Left lung (tissue), 10 donors: ENCODE data around the gene CRCP. TPM values are rescaled to one million over a fixed set of nuclear protein-coding genes. Genes with fewer than 3 reads are reported as not detected.
"Not testable (repeated sequence)": the region's sequence is repeated elsewhere in the genome, so short reads cannot be mapped to it uniquely, and the experiment has no call there.

Source experiments
- ATAC-seq: fragments of 200-7000 bp; cut with Tn5 transposase; one replicate; pipeline ENCODE4 v1.9.1; 2020; ENCODE audit warnings: moderate library complexity
- DNase-seq, 4 donors: peaks; one replicate each; pipeline ENCODE4 v3.0.0-alpha.2; 2013 to 2020
- H3K27ac ChIP-seq, 2 donors: fragments of 200-600 bp; sonication (generic) in 1 of 2; one replicate each; pipeline versions ENCODE4 v1.5.0 to v1.8.0; 2020 to 2021
- H3K27me3 ChIP-seq, 2 donors: fragments of 200-600 bp; sonication (generic) in 1 of 2; one replicate each; pipeline versions ENCODE4 v1.5.0 to v1.8.0; 2020 to 2021
- H3K36me3 ChIP-seq, 2 donors: fragments of 200-600 bp; sonication (generic) in 1 of 2; one replicate each; pipeline versions ENCODE4 v1.5.0 to v1.8.0; 2020 to 2021
- H3K4me1 ChIP-seq, 2 donors: fragments of 200-600 bp; one replicate each; pipeline ENCODE4 v1.8.0; 2021
- H3K4me3 ChIP-seq, 2 donors: fragments of 200-600 bp; sonication (generic) in 1 of 2; one replicate each; pipeline versions ENCODE4 v1.5.0 to v1.8.0; 2020 to 2021; ENCODE audit warnings: mild to moderate bottlenecking in 1 of 2
- H3K9me3 ChIP-seq, 2 donors: fragments of 200-600 bp; sonication (generic) in 1 of 2; one replicate each; pipeline versions ENCODE4 v1.5.0 to v1.8.0; 2020 to 2021
- intact Hi-C, 2 donors: fragments of 100-400 bp; cut with DNase I; formaldehyde crosslinking; loops; one replicate each; pipeline versions ENCODE4 v1.11.2 to v1.14.2; 2022
- polyA plus RNA-seq, 6 donors: library from polyadenylated mRNA; unstranded; fragments of 120-200 nt; gene quantifications; one replicate each; pipeline ENCODE4 v1.2.1, GENCODE V29; 2013; ENCODE audit not compliant: insufficient read length in 6 of 6
- total RNA-seq, 2 donors: library from RNA; stranded (reverse); fragmentation: NEBNext Ultra II Directional; extraction: Animal tissue kit (Norgen Biotek cat#: 25700); gene quantifications; one replicate each; pipeline ENCODE4 v1.2.1, GENCODE V29; 2021
- TF ChIP-seq, protein P1 (sequence below), 2 donors: fragments of 200-600 bp; sonication (generic) in 1 of 2; IDR thresholded peaks; one replicate each; pipeline versions ENCODE4 v1.5.0 to v1.8.0; 2021; ENCODE audit warnings: antibody characterized with exemption in 2 of 2
- donor health status: DM: no; HTN: yes; CAD: no.
- donor health status: DM: no; HTN: no; CAD: no.

Gene CRCP
- total and polyA plus RNA-seq, 8 donors, result 27.1 to 36.0 (median 33.9) TPM

GRCh38 chr7:66150471-66150870 lies 35.8 kb downstream of the CRCP start:
- intact Hi-C loops, result no loop called here
- DNase-seq (peak in 1 of 4 donors; percentile 72), ATAC-seq (peak; percentile 38)
- Histone ChIP-seq H3K9me3 (no peaks in the 10 kb centered on the region), H3K27me3 (no peaks in the 10 kb centered on the region), H3K4me1 (peaks cover 28 to 53% of the 10 kb centered on the region in 2 donors), H3K36me3 (peaks cover 0 to 83% of the 10 kb centered on the region in 2 donors), H3K4me3 (no peak overlapping the region), H3K27ac (peak overlapping the region; percentile 65 to 82)
- TF ChIP-seq, protein P1, sequence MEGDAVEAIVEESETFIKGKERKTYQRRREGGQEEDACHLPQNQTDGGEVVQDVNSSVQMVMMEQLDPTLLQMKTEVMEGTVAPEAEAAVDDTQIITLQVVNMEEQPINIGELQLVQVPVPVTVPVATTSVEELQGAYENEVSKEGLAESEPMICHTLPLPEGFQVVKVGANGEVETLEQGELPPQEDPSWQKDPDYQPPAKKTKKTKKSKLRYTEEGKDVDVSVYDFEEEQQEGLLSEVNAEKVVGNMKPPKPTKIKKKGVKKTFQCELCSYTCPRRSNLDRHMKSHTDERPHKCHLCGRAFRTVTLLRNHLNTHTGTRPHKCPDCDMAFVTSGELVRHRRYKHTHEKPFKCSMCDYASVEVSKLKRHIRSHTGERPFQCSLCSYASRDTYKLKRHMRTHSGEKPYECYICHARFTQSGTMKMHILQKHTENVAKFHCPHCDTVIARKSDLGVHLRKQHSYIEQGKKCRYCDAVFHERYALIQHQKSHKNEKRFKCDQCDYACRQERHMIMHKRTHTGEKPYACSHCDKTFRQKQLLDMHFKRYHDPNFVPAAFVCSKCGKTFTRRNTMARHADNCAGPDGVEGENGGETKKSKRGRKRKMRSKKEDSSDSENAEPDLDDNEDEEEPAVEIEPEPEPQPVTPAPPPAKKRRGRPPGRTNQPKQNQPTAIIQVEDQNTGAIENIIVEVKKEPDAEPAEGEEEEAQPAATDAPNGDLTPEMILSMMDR (IDR thresholded peaks at IDR 0.05), result no peak

- ATAC-seq, result peak; percentile 66
- TF ChIP-seq, protein P1 (IDR thresholded peaks at IDR 0.05), result no peak
- DNase-seq, result peak in 1 of 4 donors; percentile 36
- Histone ChIP-seq H3K4me3 (no peak overlapping the region), H3K4me1 (peaks cover 25 to 53% of the 10 kb centered on the region in 2 donors), H3K27ac (peak overlapping the region; percentile 71 to 82), H3K9me3 (no peaks in the 10 kb centered on the region), H3K27me3 (no peaks in the 10 kb centered on the region), H3K36me3 (peaks cover 0 to 83% of the 10 kb centered on the region in 2 donors)
- intact Hi-C loops, result no loop called here
These were observed 37.9 kb downstream of the CRCP start for GRCh38 chr7:66152371-66153191.

GRCh38 chr7:66153691-66154090 lies 39.0 kb downstream of the CRCP start:
- H3K4me1 ChIP-seq, result peaks cover 25 to 42% of the 10 kb centered on the region in 2 donors
- H3K36me3 ChIP-seq, result peaks cover 0 to 86% of the 10 kb centered on the region in 2 donors
- no peak overlapping the region for H3K27ac ChIP-seq
- TF ChIP-seq, protein P1 (IDR thresholded peaks at IDR 0.05), result no peak
- H3K9me3 ChIP-seq, result no peaks in the 10 kb centered on the region
- intact Hi-C loops, result no loop called here
- DNase-seq (no peak), ATAC-seq (no peak)
- H3K27me3 ChIP-seq, result no peaks in the 10 kb centered on the region
- H3K4me3 ChIP-seq, result no peak overlapping the region

- peaks cover 17 to 23% of the 10 kb centered on the region in 2 donors for H3K4me1 ChIP-seq
- peaks cover 0 to 78% of the 10 kb centered on the region in 2 donors for H3K36me3 ChIP-seq
- H3K9me3 ChIP-seq, H3K27me3 ChIP-seq, DNase-seq, H3K4me3 ChIP-seq, intact Hi-C loops, H3K27ac ChIP-seq, ATAC-seq: not testable (repeated sequence)
These were observed 41.4 kb downstream of the CRCP start for GRCh38 chr7:66156035-66156434.

GRCh38 chr7:66157060-66157459 lies 42.4 kb downstream of the CRCP start:
- Histone ChIP-seq H3K27ac (no peak overlapping the region), H3K4me1 (peaks cover 9 to 15% of the 10 kb centered on the region in 2 donors), H3K9me3 (no peaks in the 10 kb centered on the region), H3K4me3 (no peak overlapping the region), H3K27me3 (no peaks in the 10 kb centered on the region), H3K36me3 (peaks cover 0 to 73% of the 10 kb centered on the region in 2 donors)
- intact Hi-C loops, result no loop called here
- no peak for DNase-seq
- TF ChIP-seq, protein P1 (IDR thresholded peaks at IDR 0.05), result no peak
- no peak for ATAC-seq
